WERI-Rb-1 (cell line): ENCODE results near the gene KDM4C.
A peak's percentile ranks its signal among the peaks of the same experiment; 100 is the strongest.

Source experiments
- DNase-seq: peaks from one replicate; pipeline ENCODE4 v3.0.0-alpha.2; 2020
- H3K27ac ChIP-seq: fragments of 250-450 bp; sonication (Bioruptor Pico); 2 replicates; pipeline ENCODE4 v1.5.1; 2020; ENCODE audit warnings: mild to moderate bottlenecking, moderate library complexity
- H3K27me3 ChIP-seq: fragments of 250-450 bp; sonication (Bioruptor Pico); 2 replicates; pipeline ENCODE4 v1.5.1; 2021; ENCODE audit warnings: mild to moderate bottlenecking, low read depth, moderate library complexity; ENCODE audit not compliant: insufficient read depth, severe bottlenecking
- H3K36me3 ChIP-seq: fragments of 250-450 bp; sonication (Bioruptor Pico); 2 replicates; pipeline ENCODE4 v1.5.1; 2020; ENCODE audit warnings: mild to moderate bottlenecking, moderate library complexity
- H3K4me3 ChIP-seq: 2 replicates; pipeline ENCODE4 v1.5.1; 2011; ENCODE audit warnings: low read depth, mild to moderate bottlenecking, control low read depth, low read length
- H3K9me3 ChIP-seq: fragments of 250-450 bp; sonication (Bioruptor Pico); 2 replicates; pipeline ENCODE4 v1.5.1; 2021; ENCODE audit warnings: mild to moderate bottlenecking, moderate library complexity; ENCODE audit not compliant: severe bottlenecking
- CTCF ChIP-seq: IDR thresholded peaks from 2 replicates; pipeline ENCODE4 v1.5.1; 2011; ENCODE audit warnings: low read depth, mild to moderate bottlenecking, control low read depth, inconsistent platforms, low read length

The KDM4C gene

GRCh38 chr9:6759185-6759977, 1.6 kb downstream of the KDM4C start:
- no peak for DNase-seq
- Histone ChIP-seq H3K27ac (peak overlapping the region; percentile 91; the same call in 1 of the 2 replicates), H3K36me3 (no peaks in the 10 kb centered on the region)

GRCh38 chr9:6761306-6761705, 3.5 kb downstream of the KDM4C start:
- Histone ChIP-seq H3K36me3 (no peaks in the 10 kb centered on the region), H3K9me3 (no peaks in the 10 kb centered on the region), H3K27ac (no peak overlapping the region), H3K27me3 (no peaks in the 10 kb centered on the region), H3K4me3 (no peak overlapping the region)
- TF ChIP-seq CTCF = no peak
- DNase-seq = no peak

More at GRCh38 chr9:6759185-6759977, 1.6 kb downstream of the KDM4C start:
- H3K4me3 ChIP-seq = peak overlapping the region; percentile 89
- H3K9me3 ChIP-seq = no peaks in the 10 kb centered on the region
- no peak for TF ChIP-seq CTCF
- H3K27me3 ChIP-seq = no peaks in the 10 kb centered on the region

- DNase-seq = no peak
- H3K9me3 ChIP-seq = no peaks in the 10 kb centered on the region
- no peak overlapping the region for H3K4me3 ChIP-seq
- TF ChIP-seq CTCF = no peak
- H3K27me3 ChIP-seq = no peaks in the 10 kb centered on the region
- no peak overlapping the region for H3K27ac ChIP-seq
- H3K36me3 ChIP-seq = no peaks in the 10 kb centered on the region
Measured at GRCh38 chr9:6763244-6763643, 5.5 kb downstream of the KDM4C start.

GRCh38 chr9:6764011-6764410, 6.2 kb downstream of the KDM4C start:
- no peaks in the 10 kb centered on the region for H3K27me3 ChIP-seq
- TF ChIP-seq CTCF = no peak
- no peak overlapping the region for H3K4me3 ChIP-seq
- no peaks in the 10 kb centered on the region for H3K36me3 ChIP-seq
- H3K9me3 ChIP-seq = no peaks in the 10 kb centered on the region
- no peak for DNase-seq
- H3K27ac ChIP-seq = no peak overlapping the region

- Histone ChIP-seq H3K9me3 (no peaks in the 10 kb centered on the region), H3K36me3 (no peaks in the 10 kb centered on the region), H3K4me3 (no peak overlapping the region), H3K27me3 (no peaks in the 10 kb centered on the region), H3K27ac (no peak overlapping the region)
- DNase-seq = no peak
- TF ChIP-seq CTCF = no peak
Measured at GRCh38 chr9:6764523-6764922, 6.8 kb downstream of the KDM4C start.

- no peaks in the 10 kb centered on the region for H3K9me3 ChIP-seq
- TF ChIP-seq CTCF = no peak
- no peak overlapping the region for H3K4me3 ChIP-seq
- no peaks in the 10 kb centered on the region for H3K27me3 ChIP-seq
- no peaks in the 10 kb centered on the region for H3K36me3 ChIP-seq
- DNase-seq = no peak
- no peak overlapping the region for H3K27ac ChIP-seq
Measured at GRCh38 chr9:6764950-6765349, 7.2 kb downstream of the KDM4C start.
